Neural cell (in vitro differentiated cells): ENCODE results near the gene GRAMD1C.

Source experiments
- EP300 ChIP-seq: fragments of 450-650 bp; conservative IDR thresholded peaks from 2 replicates; pipeline ENCODE4 v1.6.1; 2014; ENCODE audit warnings: antibody characterized with exemption, mild to moderate bottlenecking, moderate library complexity; ENCODE audit not compliant: poor library complexity, severe bottlenecking
- EZH2 ChIP-seq: fragments of 200-600, 300-800 bp; shearing (Covaris generic), sonication (generic); IDR thresholded peaks from 2 replicates; pipeline ENCODE4 v1.6.1; 2014; ENCODE audit warnings: antibody characterized with exemption, low read length, borderline replicate concordance, mild to moderate bottlenecking; ENCODE audit not compliant: insufficient read depth, poor library complexity, severe bottlenecking
- MXI1 ChIP-seq: fragments of 450-650 bp; conservative IDR thresholded peaks from 2 replicates; pipeline ENCODE4 v1.6.1; 2014; ENCODE audit warnings: antibody characterized with exemption, mild to moderate bottlenecking; ENCODE audit not compliant: poor library complexity, severe bottlenecking
- POLR2AphosphoS5 ChIP-seq: IDR thresholded peaks from 2 replicates; pipeline ENCODE4 v1.6.1; 2012
- RAD21 ChIP-seq: fragments of 450-650 bp; conservative IDR thresholded peaks from 2 replicates; pipeline ENCODE4 v1.6.1; 2014; ENCODE audit warnings: antibody characterized with exemption, mild to moderate bottlenecking, moderate library complexity
- SMC3 ChIP-seq: fragments of 450-650 bp; conservative IDR thresholded peaks from 2 replicates; pipeline ENCODE4 v1.6.1; 2014; ENCODE audit warnings: antibody characterized with exemption, mild to moderate bottlenecking, moderate library complexity; ENCODE audit not compliant: poor library complexity
- TAF1 ChIP-seq: IDR thresholded peaks from 2 replicates; pipeline ENCODE4 v1.6.1; 2012; ENCODE audit warnings: low read depth
- TF ChIP-seq, protein P1 (sequence below): IDR thresholded peaks from 2 replicates; pipeline ENCODE4 v1.6.1; 2012; ENCODE audit warnings: borderline replicate concordance
- TF ChIP-seq, protein P2 (sequence below): fragments of 450-650 bp; IDR thresholded peaks from 2 replicates; pipeline ENCODE4 v1.5.1; 2014; ENCODE audit warnings: antibody characterized with exemption, mild to moderate bottlenecking, moderate library complexity; ENCODE audit not compliant: poor library complexity, severe bottlenecking

DNA sequence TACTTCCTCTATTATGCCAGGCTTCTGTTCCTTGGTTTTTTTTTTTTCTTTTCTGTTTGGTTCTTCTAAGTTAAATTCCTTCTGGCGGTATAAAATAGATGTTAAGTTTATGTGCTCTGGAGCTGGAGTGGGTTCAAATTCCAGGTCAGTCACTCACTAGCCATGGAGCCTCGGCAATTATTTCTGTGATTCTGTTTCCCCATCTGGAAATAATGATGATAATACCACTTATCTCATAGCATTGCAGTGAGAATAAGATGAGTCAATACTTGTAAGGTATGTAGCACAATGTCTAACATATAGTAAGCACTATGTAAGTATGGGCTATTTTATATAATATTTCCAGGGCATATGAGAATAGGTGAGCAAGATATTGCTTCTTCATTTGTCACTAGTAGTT lies 76.1 kb downstream of the GRAMD1C start:
- TF ChIP-seq, protein P1, sequence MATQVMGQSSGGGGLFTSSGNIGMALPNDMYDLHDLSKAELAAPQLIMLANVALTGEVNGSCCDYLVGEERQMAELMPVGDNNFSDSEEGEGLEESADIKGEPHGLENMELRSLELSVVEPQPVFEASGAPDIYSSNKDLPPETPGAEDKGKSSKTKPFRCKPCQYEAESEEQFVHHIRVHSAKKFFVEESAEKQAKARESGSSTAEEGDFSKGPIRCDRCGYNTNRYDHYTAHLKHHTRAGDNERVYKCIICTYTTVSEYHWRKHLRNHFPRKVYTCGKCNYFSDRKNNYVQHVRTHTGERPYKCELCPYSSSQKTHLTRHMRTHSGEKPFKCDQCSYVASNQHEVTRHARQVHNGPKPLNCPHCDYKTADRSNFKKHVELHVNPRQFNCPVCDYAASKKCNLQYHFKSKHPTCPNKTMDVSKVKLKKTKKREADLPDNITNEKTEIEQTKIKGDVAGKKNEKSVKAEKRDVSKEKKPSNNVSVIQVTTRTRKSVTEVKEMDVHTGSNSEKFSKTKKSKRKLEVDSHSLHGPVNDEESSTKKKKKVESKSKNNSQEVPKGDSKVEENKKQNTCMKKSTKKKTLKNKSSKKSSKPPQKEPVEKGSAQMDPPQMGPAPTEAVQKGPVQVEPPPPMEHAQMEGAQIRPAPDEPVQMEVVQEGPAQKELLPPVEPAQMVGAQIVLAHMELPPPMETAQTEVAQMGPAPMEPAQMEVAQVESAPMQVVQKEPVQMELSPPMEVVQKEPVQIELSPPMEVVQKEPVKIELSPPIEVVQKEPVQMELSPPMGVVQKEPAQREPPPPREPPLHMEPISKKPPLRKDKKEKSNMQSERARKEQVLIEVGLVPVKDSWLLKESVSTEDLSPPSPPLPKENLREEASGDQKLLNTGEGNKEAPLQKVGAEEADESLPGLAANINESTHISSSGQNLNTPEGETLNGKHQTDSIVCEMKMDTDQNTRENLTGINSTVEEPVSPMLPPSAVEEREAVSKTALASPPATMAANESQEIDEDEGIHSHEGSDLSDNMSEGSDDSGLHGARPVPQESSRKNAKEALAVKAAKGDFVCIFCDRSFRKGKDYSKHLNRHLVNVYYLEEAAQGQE: no peak
- TF ChIP-seq, protein P2, sequence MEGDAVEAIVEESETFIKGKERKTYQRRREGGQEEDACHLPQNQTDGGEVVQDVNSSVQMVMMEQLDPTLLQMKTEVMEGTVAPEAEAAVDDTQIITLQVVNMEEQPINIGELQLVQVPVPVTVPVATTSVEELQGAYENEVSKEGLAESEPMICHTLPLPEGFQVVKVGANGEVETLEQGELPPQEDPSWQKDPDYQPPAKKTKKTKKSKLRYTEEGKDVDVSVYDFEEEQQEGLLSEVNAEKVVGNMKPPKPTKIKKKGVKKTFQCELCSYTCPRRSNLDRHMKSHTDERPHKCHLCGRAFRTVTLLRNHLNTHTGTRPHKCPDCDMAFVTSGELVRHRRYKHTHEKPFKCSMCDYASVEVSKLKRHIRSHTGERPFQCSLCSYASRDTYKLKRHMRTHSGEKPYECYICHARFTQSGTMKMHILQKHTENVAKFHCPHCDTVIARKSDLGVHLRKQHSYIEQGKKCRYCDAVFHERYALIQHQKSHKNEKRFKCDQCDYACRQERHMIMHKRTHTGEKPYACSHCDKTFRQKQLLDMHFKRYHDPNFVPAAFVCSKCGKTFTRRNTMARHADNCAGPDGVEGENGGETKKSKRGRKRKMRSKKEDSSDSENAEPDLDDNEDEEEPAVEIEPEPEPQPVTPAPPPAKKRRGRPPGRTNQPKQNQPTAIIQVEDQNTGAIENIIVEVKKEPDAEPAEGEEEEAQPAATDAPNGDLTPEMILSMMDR: no peak
- no peak for TF ChIP-seq SMC3
- no peak for TF ChIP-seq TAF1
- no peak for TF ChIP-seq POLR2AphosphoS5
- no peak for TF ChIP-seq EZH2
- TF ChIP-seq EP300: no peak
- no peak for TF ChIP-seq RAD21
- TF ChIP-seq MXI1: no peak
